ENCODE data around the gene SCUBE1. TPM values are rescaled to one million over a fixed set of nuclear protein-coding genes. Genes with fewer than 3 reads are reported as not detected.

The SCUBE1 gene
- total and polyA plus RNA-seq, 2 experiments from 2014 or later, result 2.1 to 2.2 TPM

DNA sequence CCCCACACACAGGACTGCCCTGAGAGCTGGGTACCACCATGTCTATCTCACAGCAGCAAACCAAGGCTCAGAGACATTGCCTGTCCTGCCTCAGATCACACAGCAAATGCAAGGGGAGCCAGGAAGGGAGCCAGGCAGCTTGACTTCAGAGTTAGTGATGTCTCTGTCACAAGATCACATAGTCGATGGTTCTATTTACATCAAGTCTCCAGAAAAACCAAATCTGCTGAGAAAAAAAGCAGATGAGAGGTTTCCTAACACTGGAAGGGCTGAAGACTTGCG, 16.1 kb downstream of the SCUBE1 start:
- H3K36me3 ChIP-seq (replicated peaks; ENCODE audit: insufficient read depth, low read depth), result no peaks in the 10 kb centered on the region

DNA sequence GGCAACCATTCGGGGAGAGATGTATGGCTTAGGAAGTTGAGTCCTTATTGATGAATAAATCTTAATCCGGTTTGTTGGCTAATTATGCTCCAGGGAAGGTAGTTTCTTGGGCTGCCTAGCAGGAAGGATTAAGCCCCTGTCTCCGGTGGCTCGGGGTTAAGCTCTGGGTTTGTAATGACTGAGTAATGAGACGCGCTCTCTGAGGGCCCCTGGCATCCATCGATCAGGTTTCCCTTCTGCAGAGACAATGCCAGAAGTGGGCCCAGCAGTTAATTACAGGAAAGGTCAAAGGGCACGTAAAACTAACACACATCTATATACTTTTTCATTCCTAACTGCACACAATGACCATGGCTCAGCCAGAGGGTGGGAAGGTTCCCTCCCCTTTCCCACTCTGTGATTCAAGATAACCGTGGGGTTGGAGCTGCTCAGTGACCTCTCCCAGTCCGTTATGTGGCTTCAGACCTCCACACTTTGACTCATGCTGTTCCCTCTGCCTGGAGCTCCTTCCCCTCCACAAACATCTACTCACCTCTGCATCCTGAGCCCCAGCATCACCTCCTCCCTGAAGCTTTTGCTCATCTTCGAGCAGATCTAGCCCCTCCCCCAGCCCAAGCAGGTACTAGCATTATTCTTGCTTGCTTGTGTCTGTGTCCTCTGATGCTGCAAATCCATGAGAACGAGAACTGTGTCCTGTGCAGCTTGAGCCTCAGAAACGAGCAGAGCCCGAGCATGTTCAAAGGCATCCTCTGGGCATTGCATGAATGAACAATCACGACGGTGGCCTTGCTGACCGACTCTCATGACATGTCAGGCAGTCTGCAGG, 16.6 kb downstream of the SCUBE1 start:
- Histone ChIP-seq H3K79me2 (no peaks in the 10 kb centered on the region), H3K9me3 (ENCODE audit: low read depth) (no peaks in the 10 kb centered on the region), H3K4me3 (no peak overlapping the region), H3K9me2 (replicated peaks; ENCODE audit: insufficient read depth) (no peaks in the 10 kb centered on the region), H3K27ac (no peak overlapping the region), H4K20me1 (ENCODE audit: insufficient read depth, poor library complexity, severe bottlenecking) (no peaks in the 10 kb centered on the region), H3K27me3 (peaks cover 9% of the 10 kb centered on the region), H3K4me2 (no peak overlapping the region), H2AFZ (no peak overlapping the region), H3K36me3 (replicated peaks; ENCODE audit: insufficient read depth, low read depth) (no peaks in the 10 kb centered on the region), H3K4me1 (ENCODE audit: insufficient read depth) (no peaks in the 10 kb centered on the region)
- WGBS (ENCODE audit: low lambda C conversion rate, missing lambda C conversion rate), result 52% methylated on average over 17 of the region's 17 CpGs
- no peak for TF ChIP-seq EZH2phosphoT487 (IDR thresholded peaks at IDR 0.05; ENCODE audit: low read depth, severe bottlenecking, unreplicated experiment)
- no peak for TF ChIP-seq EZH2 (IDR thresholded peaks at IDR 0.05; ENCODE audit: borderline replicate concordance)
- TF ChIP-seq, protein P1, sequence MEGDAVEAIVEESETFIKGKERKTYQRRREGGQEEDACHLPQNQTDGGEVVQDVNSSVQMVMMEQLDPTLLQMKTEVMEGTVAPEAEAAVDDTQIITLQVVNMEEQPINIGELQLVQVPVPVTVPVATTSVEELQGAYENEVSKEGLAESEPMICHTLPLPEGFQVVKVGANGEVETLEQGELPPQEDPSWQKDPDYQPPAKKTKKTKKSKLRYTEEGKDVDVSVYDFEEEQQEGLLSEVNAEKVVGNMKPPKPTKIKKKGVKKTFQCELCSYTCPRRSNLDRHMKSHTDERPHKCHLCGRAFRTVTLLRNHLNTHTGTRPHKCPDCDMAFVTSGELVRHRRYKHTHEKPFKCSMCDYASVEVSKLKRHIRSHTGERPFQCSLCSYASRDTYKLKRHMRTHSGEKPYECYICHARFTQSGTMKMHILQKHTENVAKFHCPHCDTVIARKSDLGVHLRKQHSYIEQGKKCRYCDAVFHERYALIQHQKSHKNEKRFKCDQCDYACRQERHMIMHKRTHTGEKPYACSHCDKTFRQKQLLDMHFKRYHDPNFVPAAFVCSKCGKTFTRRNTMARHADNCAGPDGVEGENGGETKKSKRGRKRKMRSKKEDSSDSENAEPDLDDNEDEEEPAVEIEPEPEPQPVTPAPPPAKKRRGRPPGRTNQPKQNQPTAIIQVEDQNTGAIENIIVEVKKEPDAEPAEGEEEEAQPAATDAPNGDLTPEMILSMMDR (IDR thresholded peaks at IDR 0.05; ENCODE audit: poor library complexity), result no peak
- no peak for DNase-seq (ENCODE audit: low spot score)

More for the DNA sequence above, 16.1 kb downstream of the SCUBE1 start:
- Histone ChIP-seq H3K4me2 (no peak overlapping the region), H2AFZ (no peak overlapping the region), H3K9me3 (ENCODE audit: low read depth) (no peaks in the 10 kb centered on the region), H3K9me2 (replicated peaks; ENCODE audit: insufficient read depth) (no peaks in the 10 kb centered on the region), H4K20me1 (ENCODE audit: insufficient read depth, poor library complexity, severe bottlenecking) (no peaks in the 10 kb centered on the region), H3K27me3 (peaks cover 9% of the 10 kb centered on the region), H3K27ac (no peak overlapping the region), H3K79me2 (no peaks in the 10 kb centered on the region), H3K4me1 (ENCODE audit: insufficient read depth) (no peaks in the 10 kb centered on the region), H3K4me3 (no peak overlapping the region)
- 66% methylated on average over 2 of the region's 2 CpGs for WGBS (ENCODE audit: low lambda C conversion rate, missing lambda C conversion rate)
- no peak for DNase-seq (ENCODE audit: low spot score)
- no peak for TF ChIP-seq EZH2phosphoT487 (IDR thresholded peaks at IDR 0.05; ENCODE audit: low read depth, severe bottlenecking, unreplicated experiment)
- TF ChIP-seq, protein P1 (IDR thresholded peaks at IDR 0.05; ENCODE audit: poor library complexity), result no peak
- no peak for TF ChIP-seq EZH2 (IDR thresholded peaks at IDR 0.05; ENCODE audit: borderline replicate concordance)

DNA sequence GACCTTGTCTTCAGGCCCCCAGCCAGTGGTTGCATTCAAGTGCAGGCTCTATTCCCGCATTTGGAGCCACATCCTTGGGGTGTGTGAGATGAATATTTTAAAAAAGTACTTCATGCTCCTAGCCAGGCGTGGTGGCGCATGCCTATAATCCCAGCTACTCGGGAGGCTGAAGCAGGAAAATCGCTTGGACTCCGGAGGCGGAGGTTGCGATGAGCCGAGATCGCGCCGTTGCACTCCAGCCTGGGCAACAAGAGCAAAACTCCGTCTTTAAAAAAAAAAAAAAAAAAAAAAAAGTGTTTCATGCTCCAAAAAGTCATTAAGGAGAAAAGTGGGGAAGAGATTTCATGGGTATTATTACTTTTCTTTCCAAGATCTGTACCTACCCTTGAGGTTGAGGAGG, 18.0 kb downstream of the SCUBE1 start:
- DNase-seq (ENCODE audit: low spot score), result no peak
- TF ChIP-seq EZH2 (IDR thresholded peaks at IDR 0.05; ENCODE audit: borderline replicate concordance) (no peak), EZH2phosphoT487 (IDR thresholded peaks at IDR 0.05; ENCODE audit: low read depth, severe bottlenecking, unreplicated experiment) (no peak)
- TF ChIP-seq, protein P1 (IDR thresholded peaks at IDR 0.05; ENCODE audit: poor library complexity), result no peak
- Histone ChIP-seq H3K9me2 (replicated peaks; ENCODE audit: insufficient read depth) (no peaks in the 10 kb centered on the region), H3K9me3 (ENCODE audit: low read depth) (no peaks in the 10 kb centered on the region), H3K27me3 (peaks cover 9% of the 10 kb centered on the region), H2AFZ (no peak overlapping the region), H3K79me2 (no peaks in the 10 kb centered on the region), H4K20me1 (ENCODE audit: insufficient read depth, poor library complexity, severe bottlenecking) (no peaks in the 10 kb centered on the region), H3K4me3 (no peak overlapping the region), H3K36me3 (replicated peaks; ENCODE audit: insufficient read depth, low read depth) (no peaks in the 10 kb centered on the region), H3K4me2 (no peak overlapping the region), H3K27ac (no peak overlapping the region), H3K4me1 (ENCODE audit: insufficient read depth) (no peaks in the 10 kb centered on the region)
- WGBS (ENCODE audit: low lambda C conversion rate, missing lambda C conversion rate), result 95% methylated on average over 13 of the region's 13 CpGs
